HG03196 (cell line): Measurements from ENCODE around the gene CDK11B.
"Not testable (repeated sequence)": the region's sequence is repeated elsewhere in the genome, so short reads cannot be mapped to it uniquely, and the experiment has no call there.

Experiments
- ATAC-seq: cut with Tn5 transposase; IDR thresholded peaks from one replicate; pipeline ENCODE4 v1.9.1; 2021; ENCODE audit not compliant: unreplicated experiment

Gene CDK11B

DNA sequence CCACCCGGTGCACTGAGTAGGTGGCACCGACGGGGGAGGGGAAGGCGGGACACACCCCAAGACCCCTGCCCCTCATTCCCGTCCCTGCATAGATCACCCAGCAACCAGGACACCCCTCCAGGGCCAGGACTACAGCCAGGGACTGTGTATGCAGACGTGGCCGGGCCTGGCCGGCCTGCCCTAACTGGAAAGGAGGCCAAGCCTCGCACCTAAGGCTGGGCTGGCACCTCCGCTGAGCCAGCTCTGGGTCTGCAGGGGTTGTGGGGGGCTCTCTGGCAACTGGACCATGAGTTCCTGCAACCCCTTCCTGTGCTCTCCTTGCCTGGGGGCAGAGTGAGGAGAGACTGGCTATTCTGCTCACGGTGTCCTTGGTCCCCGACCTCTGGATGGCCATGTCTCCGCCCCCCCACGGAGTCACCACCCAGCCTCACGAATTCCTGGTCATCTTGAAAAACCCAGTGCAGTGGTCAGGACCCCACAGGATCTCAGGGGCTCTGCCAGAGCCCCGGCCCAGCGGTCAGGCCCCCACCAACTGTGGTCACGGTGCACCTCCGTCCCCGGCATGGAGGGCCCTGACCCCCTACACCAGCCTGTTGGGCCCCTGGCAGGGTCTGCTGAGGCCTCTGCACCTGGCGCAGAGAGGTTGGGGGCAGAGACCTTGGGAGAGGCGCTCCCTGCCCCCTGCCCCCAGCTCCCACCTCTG lies 57.8 kb downstream of the CDK11B start:
- ATAC-seq = no peak

DNA sequence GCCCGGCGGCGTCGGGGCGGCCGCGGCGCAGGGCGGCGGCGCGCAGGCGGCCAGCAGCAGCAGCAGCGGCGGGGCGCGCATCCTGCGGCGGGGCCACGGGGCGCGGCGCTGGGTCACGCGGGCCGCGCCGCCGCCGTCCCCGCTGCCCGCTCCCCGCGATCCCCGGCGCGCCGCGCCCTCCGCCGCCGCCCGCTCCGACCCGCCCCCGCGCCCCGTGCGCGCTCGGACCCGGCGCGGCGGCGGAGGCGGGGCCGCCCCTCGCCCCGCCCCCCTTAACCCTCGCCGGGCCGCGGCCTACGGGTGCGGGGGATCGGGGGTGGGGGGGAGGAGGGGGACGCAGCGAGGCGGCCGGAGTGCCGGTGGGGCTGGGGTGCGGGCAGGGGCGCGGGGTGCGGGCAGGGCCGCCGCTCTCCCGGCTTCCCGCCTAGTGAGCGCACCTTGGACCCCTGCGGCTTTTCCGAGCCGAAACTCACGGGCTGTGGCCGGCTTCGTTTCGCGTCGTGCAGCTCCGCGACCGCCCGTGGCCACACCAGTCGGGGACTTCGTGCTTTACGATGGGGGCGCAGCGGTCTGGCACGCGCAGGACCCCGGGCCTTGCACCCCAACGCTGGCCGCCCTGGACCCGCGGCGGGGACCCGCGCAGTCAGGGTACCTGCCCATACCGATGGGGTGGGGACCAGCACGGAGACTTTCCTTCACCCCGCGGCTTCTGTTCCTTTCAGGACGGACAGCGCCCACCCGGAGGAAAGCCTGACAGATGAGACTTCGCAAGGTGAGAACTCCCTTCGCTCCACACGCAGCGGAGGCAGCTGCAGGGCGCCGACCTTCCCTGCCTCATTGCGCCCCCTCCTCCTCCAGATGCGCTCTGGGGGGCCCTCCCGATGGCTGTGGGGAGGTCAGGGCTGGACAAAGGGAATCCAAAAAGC lies 58.6 kb downstream of the CDK11B start, which contains the start of gene FNDC10:
FNDC10 (minus strand) TSS at position 201 of the 926 bp plus-strand sequence; CDS start at position 81, 120 bp downstream.
- no peak for ATAC-seq

DNA sequence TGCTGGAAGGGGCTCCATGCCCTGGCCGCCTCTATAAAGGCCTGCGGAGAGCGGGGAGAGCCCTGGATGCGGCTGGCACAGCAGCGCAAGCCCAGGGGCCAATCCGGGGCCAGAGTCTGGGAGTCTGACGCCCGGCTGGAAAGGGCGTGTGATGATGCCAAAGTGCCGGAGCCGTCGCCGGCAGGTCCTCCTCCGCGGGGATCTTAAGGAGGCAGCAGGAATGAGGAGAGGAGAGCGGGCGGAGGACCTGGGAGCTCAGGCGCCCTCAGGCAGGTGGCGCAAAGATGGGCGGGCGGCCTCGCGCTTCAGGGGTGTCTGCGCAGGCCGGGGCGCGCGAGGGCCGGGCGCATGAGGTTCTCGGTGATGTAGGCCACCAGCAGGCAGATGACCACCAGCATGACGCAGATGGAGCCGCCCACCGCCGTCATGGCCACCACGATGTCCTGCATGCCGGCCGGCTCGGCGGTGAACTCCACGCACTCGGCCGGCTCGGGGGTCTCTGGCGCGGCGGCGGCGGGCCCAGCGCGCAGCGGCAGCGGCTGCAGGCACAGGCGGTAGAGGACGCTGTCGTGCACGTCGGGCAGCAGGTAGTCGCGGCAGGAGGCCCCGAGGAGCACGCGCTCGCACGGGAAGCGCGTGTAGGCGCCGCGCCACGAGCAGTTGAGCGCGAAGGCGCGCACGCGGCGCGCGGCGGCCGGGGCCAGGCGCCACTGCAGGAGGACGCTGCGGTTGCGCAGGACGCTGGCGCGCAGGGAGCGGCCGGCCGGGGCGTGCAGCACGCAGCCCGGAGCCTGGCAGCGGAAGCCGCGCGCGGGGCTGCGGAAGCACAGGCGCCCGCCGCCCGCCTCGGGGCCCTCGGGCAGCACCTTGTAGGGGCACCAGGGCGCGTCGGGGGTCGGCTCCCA lies 59.5 kb downstream of the CDK11B start:
- no peak for ATAC-seq

DNA sequence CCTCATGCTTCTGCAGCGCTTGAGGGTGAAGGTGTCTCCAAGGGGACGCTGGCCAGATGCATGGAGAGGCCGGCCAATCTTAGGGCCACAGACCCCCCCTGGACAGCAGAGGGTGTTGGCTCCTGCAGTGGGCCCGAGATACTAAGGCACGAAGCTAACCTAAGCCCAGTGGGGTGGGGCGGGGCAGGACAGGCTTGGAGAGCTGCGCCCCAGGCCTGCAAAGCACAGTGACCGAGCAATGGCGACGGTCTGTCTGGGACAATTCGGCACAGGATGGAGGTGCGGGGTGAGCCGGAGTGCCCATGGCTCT lies 60.1 kb downstream of the CDK11B start:
- no peak for ATAC-seq

DNA sequence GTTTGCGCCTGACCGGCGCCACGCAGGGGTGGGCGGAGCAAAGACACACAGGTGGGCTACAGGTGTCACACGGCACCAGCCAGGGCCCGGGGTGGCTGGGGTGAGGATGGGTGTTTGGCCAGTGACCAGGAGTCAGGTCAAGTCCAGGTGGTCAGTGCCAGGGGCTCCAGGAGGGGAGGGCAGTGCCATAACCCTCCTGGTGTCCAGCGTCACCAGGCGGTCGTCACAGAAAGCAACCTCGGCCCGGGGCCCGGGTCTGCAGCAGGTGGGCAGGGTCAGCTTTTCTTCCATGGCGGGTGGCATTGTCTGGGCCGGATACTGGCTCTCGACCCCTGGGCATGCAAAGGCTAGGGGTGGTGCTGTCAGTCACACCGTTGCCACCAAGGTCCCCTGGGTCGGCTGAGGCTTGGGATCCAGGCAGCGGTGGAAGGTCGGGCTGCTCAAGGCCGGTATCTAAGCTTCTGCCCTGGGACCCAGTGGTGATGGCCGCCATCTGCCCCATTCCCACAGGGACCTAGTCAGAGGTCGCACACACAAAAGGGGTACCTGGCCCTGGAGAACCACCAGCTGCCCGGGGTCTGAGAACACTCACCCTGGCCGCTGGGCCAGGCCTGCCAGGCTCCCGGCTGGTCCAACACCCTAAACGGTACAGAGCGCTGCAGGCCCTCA lies 60.6 kb downstream of the CDK11B start:
- ATAC-seq = no peak

DNA sequence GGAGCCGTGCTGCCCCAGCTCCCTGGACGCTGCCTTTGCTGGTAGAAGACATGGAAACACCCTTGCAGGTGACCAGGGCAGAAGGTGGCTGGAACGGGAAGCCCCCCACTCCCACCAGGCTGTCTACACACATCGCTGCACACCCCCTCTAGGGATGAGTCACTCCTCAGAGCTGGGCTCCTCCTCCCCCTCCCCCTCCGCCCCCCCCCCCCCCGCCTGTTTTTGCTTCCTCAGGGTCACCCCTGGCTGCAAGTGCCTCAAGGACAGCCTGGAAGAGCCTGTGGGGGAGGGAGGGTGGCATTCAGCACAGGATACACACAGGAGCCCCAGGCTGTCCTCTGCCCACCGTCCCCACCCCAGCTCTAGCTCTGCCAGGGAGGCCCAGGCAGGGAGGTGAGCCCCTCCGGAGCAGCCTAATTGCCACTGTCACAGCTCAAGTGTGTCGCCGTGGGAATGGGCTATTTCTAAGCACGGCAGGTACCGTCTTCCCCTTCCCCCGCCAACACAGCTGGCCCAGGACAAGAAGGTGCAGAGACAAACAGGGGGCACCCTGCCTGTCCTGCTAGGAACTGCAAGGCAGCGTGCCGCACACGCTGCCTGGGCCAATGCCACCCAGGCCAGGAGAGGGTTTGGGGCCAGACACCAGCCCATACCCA lies 61.4 kb downstream of the CDK11B start:
- no peak for ATAC-seq

DNA sequence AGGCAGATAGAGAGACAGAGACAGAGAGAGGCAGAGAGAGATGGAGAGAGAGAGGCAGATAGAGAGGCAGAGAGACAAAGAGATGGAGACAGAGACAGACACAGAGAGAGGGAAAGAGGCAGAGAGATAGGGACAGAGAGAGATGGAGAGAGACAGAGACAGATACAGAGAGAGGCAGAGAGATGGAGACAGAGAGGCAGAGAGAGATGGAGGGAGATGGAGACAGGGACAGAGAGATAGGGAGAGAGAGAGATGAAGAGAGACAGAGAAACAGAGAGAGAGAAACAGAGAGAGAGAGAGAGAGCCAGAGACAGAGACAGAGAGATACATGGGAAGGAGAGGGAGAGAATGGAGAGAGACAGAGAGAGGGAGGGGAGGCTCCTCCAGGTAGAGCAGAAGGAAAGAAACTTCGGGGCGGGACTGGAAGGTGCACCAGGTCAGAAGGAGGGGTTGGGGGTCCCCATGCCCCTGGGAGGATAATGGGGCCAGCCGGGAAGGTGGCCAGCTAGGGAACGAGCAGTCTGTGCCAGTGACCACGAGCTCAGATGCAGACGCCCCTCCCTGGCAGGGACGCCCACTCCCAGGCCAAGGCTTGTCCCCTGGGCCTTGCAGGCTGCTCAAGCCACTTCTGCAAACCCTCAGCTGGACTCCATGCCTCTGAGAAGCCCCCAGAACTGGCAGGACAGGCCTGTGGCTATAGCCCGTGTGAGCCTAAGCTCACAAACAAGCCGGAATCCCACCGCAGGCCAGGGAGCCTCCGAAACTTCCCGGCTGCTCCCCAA lies 62.1 kb downstream of the CDK11B start:
- no peak for ATAC-seq

DNA sequence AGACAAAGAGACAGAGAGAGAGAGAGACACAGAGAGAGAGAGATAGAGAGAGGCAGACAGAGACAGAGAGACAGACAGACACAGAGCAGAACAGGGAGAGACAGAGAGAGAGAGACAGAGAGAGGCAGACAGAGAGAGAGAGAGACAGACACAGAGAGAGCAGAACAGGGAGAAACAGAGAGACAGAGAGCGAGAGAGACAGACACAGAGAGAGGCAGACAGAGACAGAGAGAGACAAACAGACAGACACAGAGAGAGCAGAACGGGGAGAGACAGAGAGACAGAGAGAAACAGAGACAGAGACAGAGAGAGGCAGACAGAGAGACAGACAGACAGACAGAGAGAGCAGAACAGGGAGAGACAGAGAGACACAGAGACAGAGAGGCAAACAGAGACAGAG lies 63.5 kb downstream of the CDK11B start:
- ATAC-seq = not testable (repeated sequence)

DNA sequence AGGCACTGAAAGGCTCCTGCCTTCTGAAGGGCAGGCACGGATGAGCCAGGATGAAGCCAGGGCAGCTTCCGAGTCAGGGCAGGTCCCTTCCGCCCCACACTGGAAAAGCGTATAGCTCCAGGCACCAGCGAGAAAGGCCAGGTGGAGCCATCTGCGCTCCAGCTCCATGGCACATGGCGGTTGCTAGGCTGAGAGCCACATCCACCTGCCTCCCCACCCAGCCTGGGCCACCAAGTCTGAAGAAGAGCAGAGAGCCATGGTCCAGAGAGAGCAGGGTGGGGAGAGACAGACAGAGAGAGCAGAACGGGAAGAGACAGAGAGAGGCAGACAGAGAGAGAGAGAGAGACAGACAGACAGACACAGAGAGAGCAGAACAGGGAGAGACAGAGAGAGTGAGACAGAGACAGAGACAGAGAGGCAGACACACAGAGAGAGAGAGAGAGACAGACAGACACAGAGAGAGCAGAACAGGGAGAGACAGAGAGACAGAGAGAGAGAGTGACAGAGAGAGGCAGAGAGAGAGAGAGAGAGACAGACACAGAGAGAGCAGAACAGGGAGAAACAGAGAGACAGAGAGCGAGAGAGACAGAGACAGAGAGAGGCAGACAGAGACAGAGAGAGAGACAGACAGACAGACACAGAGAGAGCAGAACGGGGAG lies 64.1 kb downstream of the CDK11B start:
- no peak for ATAC-seq

DNA sequence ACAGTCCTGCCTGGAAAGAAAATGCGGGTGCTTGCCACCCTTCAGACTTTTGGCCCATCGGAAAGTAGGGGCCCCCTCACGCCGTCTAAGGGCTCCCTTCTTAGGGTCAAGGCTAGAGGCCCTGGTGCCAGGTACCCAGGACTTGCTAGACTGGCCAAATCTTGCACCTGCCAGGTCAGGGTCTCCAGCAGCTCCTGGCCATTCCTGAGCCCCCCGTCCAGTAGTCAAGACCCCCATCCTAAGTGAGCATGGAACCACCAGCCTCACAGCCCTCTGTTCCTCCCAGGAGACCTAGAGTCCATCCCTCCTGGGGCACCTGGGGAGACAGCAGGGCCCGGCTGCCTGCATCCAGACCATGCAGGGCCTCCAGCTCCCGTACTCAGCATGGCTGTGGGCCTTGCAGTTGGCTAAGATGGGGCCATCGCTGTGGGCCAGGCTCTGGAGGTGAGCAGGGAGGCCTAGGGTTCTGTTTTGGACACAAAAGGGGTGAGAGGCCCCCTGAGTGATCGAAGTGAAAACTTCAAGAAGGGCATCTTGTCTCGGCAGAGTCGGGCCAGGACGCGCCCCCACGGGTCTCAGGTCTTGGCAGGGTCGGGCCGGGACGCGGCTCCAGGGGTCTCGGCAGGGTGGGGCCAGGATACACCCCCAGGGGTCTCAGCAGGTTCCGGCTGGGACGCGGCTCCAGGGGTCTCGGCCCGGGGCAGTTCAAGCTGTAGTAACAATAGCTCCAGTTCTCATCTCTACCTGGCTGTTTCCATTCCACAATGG lies 64.8 kb downstream of the CDK11B start:
- no peak for ATAC-seq

DNA sequence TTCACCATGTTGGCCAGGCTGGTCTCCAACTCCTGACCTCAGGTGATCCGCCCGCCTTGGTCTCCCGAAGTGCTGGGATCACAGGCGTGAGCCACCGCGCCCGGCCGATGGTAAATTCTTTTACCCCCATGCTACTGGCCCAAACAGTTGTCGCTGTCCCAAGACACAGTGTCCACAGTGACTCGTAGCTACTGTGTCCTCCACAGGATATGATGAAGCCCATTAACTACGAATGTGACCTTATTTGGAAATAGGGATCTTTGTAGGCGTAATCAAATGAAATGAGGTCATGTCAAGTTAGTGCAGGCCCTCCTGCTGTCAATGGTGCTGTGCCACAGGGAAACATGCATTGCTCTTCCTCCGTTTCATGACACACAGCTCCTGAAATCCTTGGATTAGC lies 67.4 kb downstream of the CDK11B start:
- ATAC-seq = no peak
